ENCODE measurements around the gene PDGFA. TPM values are rescaled to one million over a fixed set of nuclear protein-coding genes. Genes with fewer than 3 reads are reported as not detected.

PDGFA gene
- polyA plus RNA-seq, 1 experiment = 17.4 TPM

DNA sequence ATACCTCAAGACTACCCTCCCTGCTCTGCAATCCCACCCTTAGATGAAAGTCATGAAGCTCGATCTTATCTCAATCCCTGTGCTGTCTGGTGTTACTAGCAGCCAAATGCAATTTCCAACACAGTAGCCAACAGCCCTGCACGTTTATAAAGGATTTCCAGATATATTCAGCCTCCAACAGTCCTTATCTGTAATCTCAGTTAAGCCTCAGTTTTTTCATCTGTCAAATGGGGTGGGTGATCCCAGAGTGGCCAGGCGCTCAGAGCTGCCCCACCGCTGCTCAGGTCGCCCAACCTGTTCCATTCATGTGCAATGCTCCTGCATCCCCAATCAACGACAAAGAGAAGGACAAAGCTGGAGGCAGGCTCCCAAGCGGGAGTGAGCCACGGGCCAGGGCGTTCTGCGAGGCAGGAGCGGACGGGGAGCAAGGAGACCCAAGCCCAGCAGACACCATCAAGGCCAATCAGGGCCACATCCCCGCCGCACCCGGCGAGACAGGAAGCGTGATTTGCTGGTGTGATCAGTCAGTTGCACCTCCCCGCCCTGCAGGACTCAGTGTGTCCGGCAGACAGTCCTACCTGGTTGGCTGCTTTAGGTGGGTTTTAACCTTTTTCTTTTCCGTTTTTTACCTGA is 19.7 kb downstream of the PDGFA start:
- ChIA-PET POLR2A (no interaction called here), CTCF (no interaction called here)
- TF ChIP-seq, protein P1, sequence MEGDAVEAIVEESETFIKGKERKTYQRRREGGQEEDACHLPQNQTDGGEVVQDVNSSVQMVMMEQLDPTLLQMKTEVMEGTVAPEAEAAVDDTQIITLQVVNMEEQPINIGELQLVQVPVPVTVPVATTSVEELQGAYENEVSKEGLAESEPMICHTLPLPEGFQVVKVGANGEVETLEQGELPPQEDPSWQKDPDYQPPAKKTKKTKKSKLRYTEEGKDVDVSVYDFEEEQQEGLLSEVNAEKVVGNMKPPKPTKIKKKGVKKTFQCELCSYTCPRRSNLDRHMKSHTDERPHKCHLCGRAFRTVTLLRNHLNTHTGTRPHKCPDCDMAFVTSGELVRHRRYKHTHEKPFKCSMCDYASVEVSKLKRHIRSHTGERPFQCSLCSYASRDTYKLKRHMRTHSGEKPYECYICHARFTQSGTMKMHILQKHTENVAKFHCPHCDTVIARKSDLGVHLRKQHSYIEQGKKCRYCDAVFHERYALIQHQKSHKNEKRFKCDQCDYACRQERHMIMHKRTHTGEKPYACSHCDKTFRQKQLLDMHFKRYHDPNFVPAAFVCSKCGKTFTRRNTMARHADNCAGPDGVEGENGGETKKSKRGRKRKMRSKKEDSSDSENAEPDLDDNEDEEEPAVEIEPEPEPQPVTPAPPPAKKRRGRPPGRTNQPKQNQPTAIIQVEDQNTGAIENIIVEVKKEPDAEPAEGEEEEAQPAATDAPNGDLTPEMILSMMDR (IDR thresholded peaks at IDR 0.05; ENCODE audit: insufficient read depth, low read depth, low read length) = no peak
- no peaks in the 10 kb centered on the region for H3K27me3 ChIP-seq (ENCODE audit: control insufficient read depth, insufficient read depth, low read length)
- H3K4me3 ChIP-seq (ENCODE audit: low read depth, low read length) = no peak overlapping the region
- H3K36me3 ChIP-seq (ENCODE audit: control insufficient read depth, insufficient read depth, low read length) = peaks cover 20% of the 10 kb centered on the region
- DNase-seq (ENCODE audit: low read depth) = no peak

DNA sequence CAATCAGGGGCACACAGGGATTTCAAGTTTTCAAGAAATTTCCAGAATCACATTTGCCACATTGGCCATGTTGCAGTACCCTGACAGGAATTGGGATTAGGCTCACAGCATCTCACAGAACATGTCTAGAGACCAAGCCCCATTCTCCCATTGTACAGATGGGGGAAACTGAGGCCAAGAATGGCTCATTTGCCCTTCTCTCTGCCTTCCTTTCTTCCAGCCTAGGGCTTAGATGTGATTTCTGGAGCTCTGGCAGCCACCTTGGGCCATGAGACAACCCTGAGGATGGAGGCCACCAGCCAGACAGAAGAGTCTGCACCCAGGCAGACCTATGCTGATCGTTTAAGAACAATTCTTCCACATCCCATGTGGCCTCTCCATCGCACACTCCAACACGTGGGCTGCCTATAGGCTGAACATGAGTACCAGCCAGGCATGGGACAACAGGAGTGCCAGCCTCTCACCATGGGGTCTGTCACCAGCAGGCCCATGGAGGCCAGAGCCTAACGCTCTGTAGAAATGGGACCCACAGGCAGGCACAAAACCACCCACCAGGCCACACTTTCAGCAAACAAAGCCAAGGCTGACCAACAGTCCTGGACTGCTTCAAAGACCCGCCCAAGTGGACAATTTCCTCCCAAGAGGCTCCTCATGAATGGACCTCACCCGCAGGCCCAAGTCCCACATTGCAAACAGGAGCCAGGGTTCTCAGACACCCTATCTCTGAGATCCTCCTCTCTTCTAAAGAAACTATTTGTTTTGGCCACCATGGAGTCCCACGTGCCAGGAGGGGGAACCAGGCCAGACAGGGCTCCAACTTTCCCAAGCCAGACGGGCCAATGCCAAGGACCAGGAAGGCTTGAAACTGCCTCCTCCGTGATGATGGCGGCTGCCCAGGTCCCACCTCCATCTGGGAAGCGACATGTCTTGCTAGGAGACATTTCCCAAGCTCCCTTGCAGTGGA is 20.7 kb downstream of the PDGFA start:
- CTCF ChIA-PET = no interaction called here
- Histone ChIP-seq H3K36me3 (ENCODE audit: control insufficient read depth, insufficient read depth, low read length) (peaks cover 19% of the 10 kb centered on the region), H3K27me3 (ENCODE audit: control insufficient read depth, insufficient read depth, low read length) (no peaks in the 10 kb centered on the region), H3K4me3 (ENCODE audit: low read depth, low read length) (no peak overlapping the region)
- DNase-seq (ENCODE audit: low read depth) = no peak
- POLR2A ChIA-PET = no interaction called here
- TF ChIP-seq, protein P1 (IDR thresholded peaks at IDR 0.05; ENCODE audit: insufficient read depth, low read depth, low read length) = no peak

DNA sequence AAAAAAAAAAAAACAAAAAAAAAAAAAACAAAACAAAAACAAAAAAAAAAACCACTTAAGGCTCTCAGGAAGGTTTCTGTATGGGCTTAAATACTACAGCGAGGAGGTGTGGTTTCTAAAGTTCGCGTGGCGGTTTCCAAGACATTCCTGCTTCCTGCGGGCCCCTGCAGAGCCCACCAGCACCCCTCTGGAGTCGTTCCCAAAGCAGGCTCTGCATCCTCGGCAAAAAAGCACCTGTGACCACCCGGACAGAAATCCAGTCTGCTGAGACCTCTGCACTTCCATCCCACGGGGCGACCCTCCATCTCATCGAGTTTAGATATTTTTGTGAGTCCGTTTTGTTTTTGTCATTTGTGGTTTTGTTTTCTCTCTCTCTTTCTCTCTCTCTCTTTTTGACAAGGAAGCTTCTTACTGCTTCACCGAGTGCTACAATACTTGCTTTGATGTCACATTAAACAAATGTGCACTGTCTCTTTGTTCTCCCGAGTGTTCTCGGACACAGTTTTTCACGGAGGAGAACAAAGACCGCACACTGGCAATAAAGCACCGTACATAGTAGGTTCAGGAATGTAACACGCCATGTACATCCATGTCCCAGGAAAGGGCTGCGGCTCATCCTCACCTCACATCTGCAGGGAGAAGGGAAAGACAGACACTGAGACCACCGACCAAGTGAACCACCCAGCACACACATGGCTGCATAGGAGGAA is 21.5 kb downstream of the PDGFA start:
- no peak for DNase-seq (ENCODE audit: low read depth)
- POLR2A ChIA-PET = no interaction called here
- TF ChIP-seq, protein P1 (IDR thresholded peaks at IDR 0.05; ENCODE audit: insufficient read depth, low read depth, low read length) = no peak
- Histone ChIP-seq H3K36me3 (ENCODE audit: control insufficient read depth, insufficient read depth, low read length) (peaks cover 19% of the 10 kb centered on the region), H3K27me3 (ENCODE audit: control insufficient read depth, insufficient read depth, low read length) (no peaks in the 10 kb centered on the region), H3K4me3 (ENCODE audit: low read depth, low read length) (no peak overlapping the region)
- CTCF ChIA-PET = no interaction called here

DNA sequence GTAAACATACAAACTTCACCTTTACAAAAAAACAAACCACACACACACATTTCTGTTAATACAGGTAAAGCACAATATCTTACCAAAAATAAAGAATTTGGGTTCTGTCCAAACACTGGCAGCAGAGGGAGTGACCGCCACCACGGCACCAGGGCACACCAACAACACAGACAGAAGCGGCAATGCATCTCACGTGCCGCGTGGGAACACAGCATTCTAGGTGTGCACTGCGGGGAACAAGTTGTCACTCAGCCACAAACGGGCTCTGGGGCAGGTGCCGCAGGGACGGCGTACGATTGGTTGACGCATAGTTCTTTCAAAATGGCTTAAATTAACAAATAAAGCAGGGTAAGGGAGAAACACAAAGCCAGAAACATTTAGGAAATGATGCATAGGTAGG is 22.3 kb downstream of the PDGFA start:
- Histone ChIP-seq H3K4me3 (ENCODE audit: low read depth, low read length) (no peak overlapping the region), H3K36me3 (ENCODE audit: control insufficient read depth, insufficient read depth, low read length) (peaks cover 19% of the 10 kb centered on the region), H3K27me3 (ENCODE audit: control insufficient read depth, insufficient read depth, low read length) (no peaks in the 10 kb centered on the region)
- no peak for DNase-seq (ENCODE audit: low read depth)
- TF ChIP-seq, protein P1 (IDR thresholded peaks at IDR 0.05; ENCODE audit: insufficient read depth, low read depth, low read length) = no peak
- CTCF ChIA-PET = no interaction called here
- POLR2A ChIA-PET = no interaction called here

Data from BJ (cell line).